NT2/D1 (cell line): Measurements from ENCODE around the gene EMP3.
"Not testable (repeated sequence)": the region's sequence is repeated elsewhere in the genome, so short reads cannot be mapped to it uniquely, and the experiment has no call there.

Source experiments
- SUZ12 ChIP-seq: IDR thresholded peaks from 2 replicates; pipeline ENCODE4 v1.6.1; 2011; ENCODE audit not compliant: insufficient read length, insufficient read depth; ENCODE audit errors: extremely low read depth
- YY1 ChIP-seq: IDR thresholded peaks from 2 replicates; pipeline ENCODE4 v1.6.1; 2011; ENCODE audit not compliant: insufficient read length, insufficient read depth
- ZNF274 ChIP-seq: IDR thresholded peaks from 2 replicates; pipeline ENCODE4 v1.6.1; 2011; ENCODE audit warnings: mild to moderate bottlenecking, low read depth, low read length

DNA sequence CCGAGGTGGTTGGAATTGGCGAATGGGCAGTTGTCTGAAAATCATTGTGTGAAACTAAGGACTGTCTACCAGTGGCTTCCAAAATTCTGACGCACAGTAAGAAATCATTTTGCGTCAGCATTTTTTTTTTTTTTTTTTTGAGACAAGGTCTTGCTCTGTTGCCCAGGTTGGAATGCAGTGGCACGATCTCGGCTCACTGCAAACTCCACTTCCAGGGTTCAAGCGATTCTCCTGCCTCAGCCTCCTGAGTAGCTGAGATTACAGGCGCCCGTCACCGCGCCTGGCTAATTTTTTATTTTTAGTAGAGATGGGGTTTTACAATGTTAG, 33.9 kb upstream of the EMP3 start:
- not testable (repeated sequence) for TF ChIP-seq YY1, SUZ12, ZNF274
